OCI-LY7 (cell line): ENCODE data around the gene PGA5.

Source experiments
- CTCF ChIP-seq: fragments of 200-600 bp; sonication (generic); conservative IDR thresholded peaks from 2 replicates; pipeline ENCODE4 v1.5.1; 2014; ENCODE audit warnings: mild to moderate bottlenecking, antibody characterized with exemption, low read length, moderate library complexity, mixed read lengths
- EZH2phosphoT487 ChIP-seq: fragments of 200-600 bp; sonication (generic); IDR thresholded peaks from 2 replicates; pipeline ENCODE4 v1.6.1; 2018; ENCODE audit warnings: low read depth, borderline replicate concordance, mild to moderate bottlenecking, mixed run types, antibody characterized with exemption, low read length, moderate library complexity, mixed read lengths

GRCh38 chr11:61272731-61273130 lies 31.8 kb downstream of the PGA5 start:
- TF ChIP-seq CTCF (no peak), EZH2phosphoT487 (no peak)
